Kidney (tissue), 14 donors: ENCODE data around the gene MFRP. TPM values are rescaled to one million over a fixed set of nuclear protein-coding genes. Genes with fewer than 3 reads are reported as not detected.

ENCODE experiments used
- DNase-seq, 5 donors: peaks; one replicate each; pipeline ENCODE4 v3.0.0-alpha.2; 2013 to 2020
- FAIRE-seq: peaks from 2 replicates; lab custom pipeline; 2012; peaks lifted over from hg19 to GRCh38; lab: Jason Lieb, UNC
- H3K27ac ChIP-seq, 2 donors: one replicate each; pipeline ENCODE4 v1.7.0; 2013; ENCODE audit warnings: low read depth in 2 of 2, low read length in 2 of 2, inconsistent platforms in 1 of 2
- H3K27me3 ChIP-seq: one replicate; pipeline ENCODE4 v1.7.1; 2013; ENCODE audit warnings: low read length, inconsistent platforms; ENCODE audit not compliant: control insufficient read depth, insufficient read depth
- H3K36me3 ChIP-seq, 3 donors: one replicate each; pipeline versions ENCODE4 v1.7.0 to v1.7.1; 2013; ENCODE audit warnings: low read length in 3 of 3, control low read depth in 1 of 3, inconsistent platforms in 1 of 3; ENCODE audit not compliant: insufficient read depth in 3 of 3, control insufficient read depth in 2 of 3
- H3K4me1 ChIP-seq, 3 donors: one replicate each; pipeline versions ENCODE4 v1.7.0 to v1.7.1; 2013; ENCODE audit warnings: low read length in 3 of 3, inconsistent platforms in 1 of 3, low read depth in 1 of 3; ENCODE audit not compliant: control insufficient read depth in 2 of 3, insufficient read depth in 2 of 3
- H3K4me3 ChIP-seq, 3 donors: one replicate each; pipeline versions ENCODE4 v1.7.0 to v1.8.1; 2013; ENCODE audit warnings: low read length in 3 of 3, control low read depth in 1 of 3, inconsistent platforms in 1 of 3
- H3K9ac ChIP-seq, 3 donors: one replicate each; pipeline versions ENCODE4 v1.7.0 to v1.7.1; 2013; ENCODE audit warnings: low read length in 3 of 3, control low read depth in 1 of 3, inconsistent platforms in 1 of 3
- H3K9me3 ChIP-seq, 3 donors: one replicate each; pipeline versions ENCODE4 v1.7.0 to v1.7.1; 2013; ENCODE audit warnings: low read length in 3 of 3, control low read depth in 1 of 3, inconsistent platforms in 1 of 3; ENCODE audit not compliant: control insufficient read depth in 2 of 3, insufficient read depth in 1 of 3
- CTCF ChIP-seq: IDR thresholded peaks from 3 replicates; pipeline ENCODE4 v1.5.1; 2012; ENCODE audit warnings: mild to moderate bottlenecking, moderate library complexity, borderline replicate concordance; ENCODE audit not compliant: insufficient read depth; ENCODE audit errors: extremely low read depth
- intact Hi-C: fragments of 100-400 bp; cut with DNase I; formaldehyde crosslinking; loops from one replicate; pipeline ENCODE4 v1.11.1; 2022
- polyA plus RNA-seq: library from polyadenylated mRNA; stranded (reverse); fragments of 350-450 nt; fragmentation: Illumina TruSeq; extraction: RNeasy Lipid Tissue Mini Kit (QIAGEN cat#74804); gene quantifications from one replicate; pipeline ENCODE4 v1.2.3, GENCODE V29; 2014; ENCODE audit warnings: low read depth, low replicate concordance; ENCODE audit not compliant: insufficient read depth
- total RNA-seq: library from RNA; stranded (reverse); fragmentation: NEBNext Ultra II Directional; extraction: Animal tissue kit (Norgen Biotek cat#: 25700); gene quantifications from one replicate; pipeline ENCODE4 v1.2.1, GENCODE V29; 2021
- donor health status: control.
- donor health status: control.
- donor health status: control.
- donor health status: control.
- donor health status: control.
- donor health status: DM: yes; HTN: yes; CAD: no.
- donor health status: Normal renal cell carcinoma (clear cell type).

Gene MFRP
- total and polyA plus RNA-seq, 2 donors from 2014 or later, result not detected

- H3K27me3 ChIP-seq, result no peaks in the 10 kb centered on the region
- peak overlapping the region in 1 of 3 donors; percentile 53 for H3K4me3 ChIP-seq
- peak overlapping the region; percentile 91 to 97 for H3K27ac ChIP-seq
- DNase-seq (peak; percentile 22 to 78 (median 61)), FAIRE-seq (no peak)
- peak overlapping the region in 1 of 3 donors; percentile 78 for H3K9ac ChIP-seq
- no peak for TF ChIP-seq CTCF
- peaks cover 7 to 71% (median 54%) of the 10 kb centered on the region in 3 donors for H3K4me1 ChIP-seq
- no peaks in the 10 kb centered on the region for H3K36me3 ChIP-seq
- intact Hi-C loops, result no loop called here
- H3K9me3 ChIP-seq, result no peaks in the 10 kb centered on the region
Observed at GRCh38 chr11:119369132-119369925, 22.8 kb upstream of the MFRP start.

- Histone ChIP-seq H3K27me3 (no peaks in the 10 kb centered on the region), H3K36me3 (no peaks in the 10 kb centered on the region), H3K4me3 (peak overlapping the region in 2 of 3 donors; percentile 5 to 53), H3K9ac (peak overlapping the region in 2 of 3 donors; percentile 54 to 78), H3K4me1 (peaks cover 7 to 68% (median 46%) of the 10 kb centered on the region in 3 donors), H3K27ac (peak overlapping the region; percentile 91 to 97), H3K9me3 (no peaks in the 10 kb centered on the region)
- peak in 4 of 5 donors; percentile 62 to 93 (median 74) for DNase-seq
- intact Hi-C loops, result no loop called here
- no peak for FAIRE-seq
- TF ChIP-seq CTCF, result no peak
Observed at GRCh38 chr11:119368121-119369034, 21.9 kb upstream of the MFRP start.

- H3K4me3 ChIP-seq, result peak overlapping the region in 2 of 3 donors; percentile 5 to 53
- H3K9me3 ChIP-seq, result no peaks in the 10 kb centered on the region
- TF ChIP-seq CTCF, result no peak
- H3K27ac ChIP-seq, result peak overlapping the region; percentile 91 to 97
- DNase-seq (peak; percentile 85 to 94 (median 92)), FAIRE-seq (no peak)
- no peaks in the 10 kb centered on the region for H3K27me3 ChIP-seq
- peaks cover 0 to 3% (median 0%) of the 10 kb centered on the region in 3 donors for H3K36me3 ChIP-seq
- intact Hi-C loops, result no loop called here
- H3K9ac ChIP-seq, result peak overlapping the region in 2 of 3 donors; percentile 54 to 78
- H3K4me1 ChIP-seq, result peaks cover 7 to 69% (median 46%) of the 10 kb centered on the region in 3 donors
Observed at GRCh38 chr11:119367661-119368120, 21.2 kb upstream of the MFRP start.
